GM21515 (cell line): ENCODE data around the gene YY1AP1.
A peak's percentile ranks its signal among the peaks of the same experiment; 100 is the strongest.
"Not testable (repeated sequence)": the region's sequence is repeated elsewhere in the genome, so short reads cannot be mapped to it uniquely, and the experiment has no call there.

Source experiments
- ATAC-seq: cut with Tn5 transposase; IDR thresholded peaks from one replicate; pipeline ENCODE4 v1.9.1; 2021; ENCODE audit not compliant: unreplicated experiment

The YY1AP1 gene

GRCh38 chr1:155696524-155696923, 8.0 kb upstream of the YY1AP1 start:
- no peak for ATAC-seq

- ATAC-seq = no peak
Measured at GRCh38 chr1:155695608-155696007, 7.0 kb upstream of the YY1AP1 start.

- ATAC-seq = no peak
Measured at GRCh38 chr1:155695072-155695471, 6.5 kb upstream of the YY1AP1 start.

GRCh38 chr1:155694167-155694566, 5.6 kb upstream of the YY1AP1 start:
- no peak for ATAC-seq

- no peak for ATAC-seq
Measured at GRCh38 chr1:155691992-155692528, 3.5 kb upstream of the YY1AP1 start.

- not testable (repeated sequence) for ATAC-seq
Measured at GRCh38 chr1:155689081-155689607, 570 bp upstream of the YY1AP1 start, which contains the start of gene DAP3. DAP3 (plus strand) TSS chr1:155689091; CDS start chr1:155709780, 20,689 bp downstream.

GRCh38 chr1:155687705-155688323, 760 bp downstream of the YY1AP1 start:
- peak; percentile 13 for ATAC-seq

GRCh38 chr1:155681776-155682175, 6.8 kb downstream of the YY1AP1 start:
- ATAC-seq = no peak

- no peak for ATAC-seq
Measured at GRCh38 chr1:155680531-155680930, 8.0 kb downstream of the YY1AP1 start.

- ATAC-seq = not testable (repeated sequence)
Measured at GRCh38 chr1:155678992-155679391, 9.6 kb downstream of the YY1AP1 start.

- ATAC-seq = no peak
Measured at GRCh38 chr1:155678027-155678426, 10.5 kb downstream of the YY1AP1 start.

GRCh38 chr1:155673003-155673402, 15.6 kb downstream of the YY1AP1 start:
- no peak for ATAC-seq

GRCh38 chr1:155671750-155672149, 16.8 kb downstream of the YY1AP1 start:
- no peak for ATAC-seq

- ATAC-seq = no peak
Measured at GRCh38 chr1:155669233-155670162, 19.1 kb downstream of the YY1AP1 start.

GRCh38 chr1:155661239-155661638, 27.3 kb downstream of the YY1AP1 start:
- ATAC-seq = not testable (repeated sequence)

GRCh38 chr1:155657463-155657862, 31.1 kb downstream of the YY1AP1 start:
- no peak for ATAC-seq

GRCh38 chr1:155652951-155653350, 35.6 kb downstream of the YY1AP1 start:
- no peak for ATAC-seq

- no peak for ATAC-seq
Measured at GRCh38 chr1:155651861-155652661, 36.5 kb downstream of the YY1AP1 start.

- no peak for ATAC-seq
Measured at GRCh38 chr1:155650231-155650757, 38.3 kb downstream of the YY1AP1 start.

GRCh38 chr1:155649676-155650075, 38.9 kb downstream of the YY1AP1 start:
- ATAC-seq = no peak
